Tibial artery (tissue), 4 donors: ENCODE results near the gene GNPTAB.

Experiments
- DNase-seq, 2 donors: peaks; one replicate each; pipeline ENCODE4 v3.0.0-alpha.2; 2019
- H3K27ac ChIP-seq, 2 donors: fragments of 200-600 bp; sonication (generic) in 1 of 2; 1 replicate in 1 of 2; 2 replicates in 1 of 2; pipeline ENCODE4 v1.5.1; 2018 to 2019; ENCODE audit warnings: mild to moderate bottlenecking in 1 of 2
- H3K27me3 ChIP-seq, 2 donors: fragments of 200-600 bp; sonication (generic) in 1 of 2; one replicate each; pipeline versions ENCODE4 v1.5.1 to v1.6.0; 2016 to 2019
- H3K36me3 ChIP-seq, 3 donors: fragments of 200-600 bp; sonication (generic) in 2 of 3; one replicate each; pipeline ENCODE4 v1.5.1; 2016 to 2019; ENCODE audit warnings: mild to moderate bottlenecking in 2 of 3
- H3K4me1 ChIP-seq, 4 donors: fragments of 200-600 bp; sonication (generic) in 2 of 4; 1 replicate in 3 of 4; 2 replicates in 1 of 4; pipeline ENCODE4 v1.5.1; 2016 to 2019
- H3K4me3 ChIP-seq, 2 donors: fragments of 200-600 bp; sonication (generic) in 1 of 2; 1 replicate in 1 of 2; 2 replicates in 1 of 2; pipeline ENCODE4 v1.5.1; 2018 to 2019; ENCODE audit warnings: mild to moderate bottlenecking in 2 of 2
- H3K9me3 ChIP-seq, 3 donors: fragments of 200-600 bp; sonication (generic) in 1 of 3; one replicate each; pipeline ENCODE4 v1.5.1; 2016 to 2019
- intact Hi-C: fragments of 100-400 bp; cut with DNase I; formaldehyde crosslinking; loops from one replicate; pipeline ENCODE4 v1.15.0; 2023; ENCODE audit warnings: low total_unique reads
- TF ChIP-seq, protein P1 (sequence below), 2 experiments: fragments of 200-600 bp in 1 of 2; fragments of 450-650 bp in 1 of 2; IDR thresholded peaks; one replicate each; pipeline ENCODE4 v1.5.1; 2017 to 2019; ENCODE audit warnings: antibody characterized with exemption in 2 of 2, mild to moderate bottlenecking in 1 of 2, moderate library complexity in 1 of 2

Gene GNPTAB

GRCh38 chr12:101785671-101786070 is 45.1 kb downstream of the GNPTAB start:
- H3K9me3 ChIP-seq: no peaks in the 10 kb centered on the region
- no peak for DNase-seq
- TF ChIP-seq, protein P1, sequence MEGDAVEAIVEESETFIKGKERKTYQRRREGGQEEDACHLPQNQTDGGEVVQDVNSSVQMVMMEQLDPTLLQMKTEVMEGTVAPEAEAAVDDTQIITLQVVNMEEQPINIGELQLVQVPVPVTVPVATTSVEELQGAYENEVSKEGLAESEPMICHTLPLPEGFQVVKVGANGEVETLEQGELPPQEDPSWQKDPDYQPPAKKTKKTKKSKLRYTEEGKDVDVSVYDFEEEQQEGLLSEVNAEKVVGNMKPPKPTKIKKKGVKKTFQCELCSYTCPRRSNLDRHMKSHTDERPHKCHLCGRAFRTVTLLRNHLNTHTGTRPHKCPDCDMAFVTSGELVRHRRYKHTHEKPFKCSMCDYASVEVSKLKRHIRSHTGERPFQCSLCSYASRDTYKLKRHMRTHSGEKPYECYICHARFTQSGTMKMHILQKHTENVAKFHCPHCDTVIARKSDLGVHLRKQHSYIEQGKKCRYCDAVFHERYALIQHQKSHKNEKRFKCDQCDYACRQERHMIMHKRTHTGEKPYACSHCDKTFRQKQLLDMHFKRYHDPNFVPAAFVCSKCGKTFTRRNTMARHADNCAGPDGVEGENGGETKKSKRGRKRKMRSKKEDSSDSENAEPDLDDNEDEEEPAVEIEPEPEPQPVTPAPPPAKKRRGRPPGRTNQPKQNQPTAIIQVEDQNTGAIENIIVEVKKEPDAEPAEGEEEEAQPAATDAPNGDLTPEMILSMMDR (IDR thresholded peaks at IDR 0.05): no peak
- H3K27ac ChIP-seq: no peak overlapping the region
- peaks cover 0 to 8% (median 0%) of the 10 kb centered on the region in 4 donors for H3K4me1 ChIP-seq
- no peaks in the 10 kb centered on the region for H3K27me3 ChIP-seq
- no peak overlapping the region for H3K4me3 ChIP-seq
- intact Hi-C loops: no loop called here
- H3K36me3 ChIP-seq: peaks cover 0 to 40% (median 18%) of the 10 kb centered on the region in 3 donors

- TF ChIP-seq, protein P1 (IDR thresholded peaks at IDR 0.05): no peak
- no peak overlapping the region for H3K4me3 ChIP-seq
- peaks cover 0 to 8% (median 0%) of the 10 kb centered on the region in 4 donors for H3K4me1 ChIP-seq
- no peaks in the 10 kb centered on the region for H3K9me3 ChIP-seq
- intact Hi-C loops: no loop called here
- no peak for DNase-seq
- peaks cover 0 to 35% (median 23%) of the 10 kb centered on the region in 3 donors for H3K36me3 ChIP-seq
- H3K27me3 ChIP-seq: no peaks in the 10 kb centered on the region
- no peak overlapping the region for H3K27ac ChIP-seq
Measured at GRCh38 chr12:101784376-101784775, 46.4 kb downstream of the GNPTAB start.

DNA sequence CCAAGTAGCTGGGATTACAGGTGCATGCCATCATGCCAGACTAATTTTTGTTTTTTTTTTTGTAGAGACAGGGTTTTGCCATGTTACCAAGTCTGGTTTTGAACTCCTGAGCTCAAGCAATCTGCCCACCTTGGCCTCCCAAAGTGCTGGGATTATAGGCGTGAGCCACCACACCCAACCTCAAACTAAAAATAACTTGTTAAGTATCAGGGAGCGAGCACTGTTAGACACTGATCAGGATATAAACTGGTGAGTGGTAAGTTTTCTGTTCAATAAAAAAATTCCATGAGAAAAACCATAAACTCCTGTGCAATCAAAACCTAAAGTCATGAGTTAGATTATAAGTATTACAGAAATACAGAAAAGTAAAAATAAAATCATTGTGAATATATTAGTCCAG is 46.9 kb downstream of the GNPTAB start:
- H3K27ac ChIP-seq: no peak overlapping the region
- H3K4me3 ChIP-seq: no peak overlapping the region
- H3K27me3 ChIP-seq: no peaks in the 10 kb centered on the region
- H3K36me3 ChIP-seq: peaks cover 0 to 36% (median 21%) of the 10 kb centered on the region in 3 donors
- no peaks in the 10 kb centered on the region for H3K9me3 ChIP-seq
- TF ChIP-seq, protein P1 (IDR thresholded peaks at IDR 0.05): no peak
- no peak for DNase-seq
- peaks cover 0 to 8% (median 0%) of the 10 kb centered on the region in 4 donors for H3K4me1 ChIP-seq
- intact Hi-C loops: no loop called here

DNA sequence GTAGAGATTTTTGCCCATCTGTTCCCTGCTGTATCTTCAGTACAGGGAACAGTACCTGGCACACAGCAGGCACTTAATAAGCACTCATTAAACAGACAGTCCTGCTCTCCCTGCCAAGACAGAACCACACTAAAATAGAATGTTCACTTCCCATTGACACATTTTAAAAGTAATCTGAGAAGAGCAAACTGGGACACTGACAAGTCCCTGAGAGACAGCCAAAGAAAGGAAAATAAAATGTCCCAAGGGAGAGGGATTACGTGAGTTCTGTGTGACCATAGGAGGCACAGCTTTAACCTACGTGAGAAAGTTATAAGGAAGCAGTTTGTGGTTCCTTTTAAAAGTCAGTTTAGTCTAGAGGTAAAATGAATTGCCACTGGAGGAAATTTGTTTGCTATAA is 47.6 kb downstream of the GNPTAB start:
- Histone ChIP-seq H3K36me3 (peaks cover 0 to 40% (median 21%) of the 10 kb centered on the region in 3 donors), H3K4me3 (no peak overlapping the region), H3K27me3 (no peaks in the 10 kb centered on the region), H3K9me3 (no peaks in the 10 kb centered on the region), H3K4me1 (peaks cover 0 to 8% (median 0%) of the 10 kb centered on the region in 4 donors), H3K27ac (no peak overlapping the region)
- intact Hi-C loops: no loop called here
- TF ChIP-seq, protein P1 (IDR thresholded peaks at IDR 0.05): no peak
- no peak for DNase-seq

DNA sequence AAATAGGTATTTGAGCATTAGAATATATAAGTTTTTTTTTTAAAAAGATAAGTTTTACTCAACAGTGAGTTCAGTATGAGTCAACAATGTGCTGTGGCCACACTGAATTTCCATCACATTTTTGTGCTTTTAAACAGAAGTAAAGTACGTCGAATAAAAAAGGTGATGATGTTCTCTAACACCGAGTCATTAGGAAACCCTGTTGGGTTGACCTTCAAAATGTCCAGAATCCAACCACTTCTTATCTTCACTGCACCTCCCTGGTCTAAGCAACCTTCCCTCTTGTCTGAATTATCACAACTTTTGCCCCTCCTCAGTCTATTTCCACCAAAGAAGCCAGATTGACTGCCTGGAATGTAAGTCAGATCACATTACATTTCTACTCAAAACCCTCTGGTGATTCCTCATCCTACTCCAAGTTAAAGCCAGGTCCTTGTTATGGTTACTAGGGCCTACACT is 48.5 kb downstream of the GNPTAB start:
- peaks cover 0 to 8% (median 0%) of the 10 kb centered on the region in 4 donors for H3K4me1 ChIP-seq
- H3K36me3 ChIP-seq: peaks cover 0 to 46% (median 21%) of the 10 kb centered on the region in 3 donors
- H3K4me3 ChIP-seq: no peak overlapping the region
- no peak overlapping the region for H3K27ac ChIP-seq
- no peaks in the 10 kb centered on the region for H3K27me3 ChIP-seq
- no peak for DNase-seq
- TF ChIP-seq, protein P1 (IDR thresholded peaks at IDR 0.05): no peak
- intact Hi-C loops: no loop called here
- H3K9me3 ChIP-seq: no peaks in the 10 kb centered on the region

DNA sequence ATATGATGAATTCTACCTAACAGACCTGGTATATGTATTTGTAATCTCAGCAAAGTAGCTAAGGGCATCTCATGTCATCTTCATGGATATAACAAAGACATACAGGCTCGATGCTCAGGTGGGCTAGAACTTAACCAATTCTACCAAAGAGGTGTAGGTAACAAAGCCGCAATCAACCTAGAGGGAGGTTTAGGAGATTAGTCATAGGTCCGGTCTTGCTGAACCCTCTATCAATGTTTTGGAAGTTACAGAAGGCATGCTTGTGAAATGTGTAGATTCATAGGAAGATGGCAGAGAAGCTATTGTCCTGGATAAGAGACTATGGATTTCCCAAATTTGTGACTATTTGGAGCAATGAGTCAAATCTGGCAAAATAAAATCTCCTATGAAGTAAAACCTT is 48.9 kb downstream of the GNPTAB start:
- peaks cover 0 to 8% (median 0%) of the 10 kb centered on the region in 4 donors for H3K4me1 ChIP-seq
- peaks cover 0 to 47% (median 21%) of the 10 kb centered on the region in 3 donors for H3K36me3 ChIP-seq
- TF ChIP-seq, protein P1 (IDR thresholded peaks at IDR 0.05): no peak
- DNase-seq: no peak
- no peaks in the 10 kb centered on the region for H3K27me3 ChIP-seq
- H3K9me3 ChIP-seq: no peaks in the 10 kb centered on the region
- intact Hi-C loops: no loop called here
- no peak overlapping the region for H3K4me3 ChIP-seq
- no peak overlapping the region for H3K27ac ChIP-seq
